Measurements from ENCODE around the gene JADE2.

DNA sequence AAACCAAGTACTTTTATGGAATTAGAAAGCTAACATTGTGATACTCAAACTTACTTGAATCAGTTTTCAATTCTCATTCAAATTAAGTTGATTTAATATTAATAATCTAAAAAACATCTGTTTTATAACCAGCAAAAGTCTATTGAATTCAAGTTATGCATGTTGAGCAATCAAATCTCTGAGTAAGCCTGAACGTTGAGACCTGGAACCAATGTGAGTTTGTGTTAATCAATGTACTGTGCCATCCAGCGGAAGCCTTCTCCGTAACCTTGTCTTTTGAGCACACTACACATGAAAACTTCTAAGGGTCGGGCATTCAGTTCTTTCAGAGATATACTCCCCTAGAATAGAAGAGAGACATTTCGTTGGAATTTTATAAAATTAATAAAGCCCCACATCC lies 81.3 kb downstream of the JADE2 start:
- TF ChIP-seq, protein P1, sequence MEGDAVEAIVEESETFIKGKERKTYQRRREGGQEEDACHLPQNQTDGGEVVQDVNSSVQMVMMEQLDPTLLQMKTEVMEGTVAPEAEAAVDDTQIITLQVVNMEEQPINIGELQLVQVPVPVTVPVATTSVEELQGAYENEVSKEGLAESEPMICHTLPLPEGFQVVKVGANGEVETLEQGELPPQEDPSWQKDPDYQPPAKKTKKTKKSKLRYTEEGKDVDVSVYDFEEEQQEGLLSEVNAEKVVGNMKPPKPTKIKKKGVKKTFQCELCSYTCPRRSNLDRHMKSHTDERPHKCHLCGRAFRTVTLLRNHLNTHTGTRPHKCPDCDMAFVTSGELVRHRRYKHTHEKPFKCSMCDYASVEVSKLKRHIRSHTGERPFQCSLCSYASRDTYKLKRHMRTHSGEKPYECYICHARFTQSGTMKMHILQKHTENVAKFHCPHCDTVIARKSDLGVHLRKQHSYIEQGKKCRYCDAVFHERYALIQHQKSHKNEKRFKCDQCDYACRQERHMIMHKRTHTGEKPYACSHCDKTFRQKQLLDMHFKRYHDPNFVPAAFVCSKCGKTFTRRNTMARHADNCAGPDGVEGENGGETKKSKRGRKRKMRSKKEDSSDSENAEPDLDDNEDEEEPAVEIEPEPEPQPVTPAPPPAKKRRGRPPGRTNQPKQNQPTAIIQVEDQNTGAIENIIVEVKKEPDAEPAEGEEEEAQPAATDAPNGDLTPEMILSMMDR (IDR thresholded peaks at IDR 0.05; ENCODE audit: insufficient read depth, low read depth, low read length) = no peak
- no peak for TF ChIP-seq EZH2 (IDR thresholded peaks at IDR 0.05; ENCODE audit: insufficient read depth, low read length)
